ENCODE data around the gene ACTG1.

Gene ACTG1

GRCh38 chr17:81488276-81488860 lies 24.2 kb downstream of the ACTG1 start:
- Histone ChIP-seq H3K27me3 (replicated peaks; ENCODE audit: control insufficient read depth, insufficient read depth, low read length) (no peaks in the 10 kb centered on the region; the same call in 1 of the 2 replicates), H3K36me3 (ENCODE audit: control insufficient read depth, insufficient read depth, low read length) (no peaks in the 10 kb centered on the region), H3K4me3 (replicated peaks; ENCODE audit: low read depth, low read length) (peak overlapping the region; percentile 64)
- DNase-seq (ENCODE audit: extremely low read depth, insufficient read length): no peak
- peak; percentile 11 for TF ChIP-seq CTCF (IDR thresholded peaks at IDR 0.05; ENCODE audit: insufficient read depth, low read length, poor library complexity, severe bottlenecking)

GRCh38 chr17:81487487-81488275 lies 24.9 kb downstream of the ACTG1 start:
- H3K27me3 ChIP-seq (replicated peaks; ENCODE audit: control insufficient read depth, insufficient read depth, low read length): peaks cover 2% of the 10 kb centered on the region; the same call in 1 of the 2 replicates

GRCh38 chr17:81487089-81487486 lies 25.5 kb downstream of the ACTG1 start:
- TF ChIP-seq CTCF (IDR thresholded peaks at IDR 0.05; ENCODE audit: insufficient read depth, low read length, poor library complexity, severe bottlenecking): no peak
- H3K36me3 ChIP-seq (ENCODE audit: control insufficient read depth, insufficient read depth, low read length): no peaks in the 10 kb centered on the region
- peaks cover 2% of the 10 kb centered on the region; the same call in 1 of the 2 replicates for H3K27me3 ChIP-seq (replicated peaks; ENCODE audit: control insufficient read depth, insufficient read depth, low read length)
- no peak overlapping the region for H3K4me3 ChIP-seq (replicated peaks; ENCODE audit: low read depth, low read length)
- DNase-seq (ENCODE audit: extremely low read depth, insufficient read length): no peak

More at GRCh38 chr17:81487487-81488275, 24.9 kb downstream of the ACTG1 start:
- Histone ChIP-seq H3K36me3 (ENCODE audit: control insufficient read depth, insufficient read depth, low read length) (no peaks in the 10 kb centered on the region), H3K4me3 (replicated peaks; ENCODE audit: low read depth, low read length) (peak overlapping the region; percentile 64)
- no peak for TF ChIP-seq CTCF (IDR thresholded peaks at IDR 0.05; ENCODE audit: insufficient read depth, low read length, poor library complexity, severe bottlenecking)
- peak; percentile 85 for DNase-seq (ENCODE audit: extremely low read depth, insufficient read length)

GRCh38 chr17:81486199-81486810 lies 26.3 kb downstream of the ACTG1 start:
- Histone ChIP-seq H3K4me3 (replicated peaks; ENCODE audit: low read depth, low read length) (no peak overlapping the region), H3K27me3 (replicated peaks; ENCODE audit: control insufficient read depth, insufficient read depth, low read length) (peaks cover 2% of the 10 kb centered on the region; the same call in 1 of the 2 replicates), H3K36me3 (ENCODE audit: control insufficient read depth, insufficient read depth, low read length) (no peaks in the 10 kb centered on the region)
- no peak for TF ChIP-seq CTCF (IDR thresholded peaks at IDR 0.05; ENCODE audit: insufficient read depth, low read length, poor library complexity, severe bottlenecking)
- no peak for DNase-seq (ENCODE audit: extremely low read depth, insufficient read length)

- peak; percentile 35 for TF ChIP-seq CTCF (IDR thresholded peaks at IDR 0.05; ENCODE audit: insufficient read depth, low read length, poor library complexity, severe bottlenecking)
- H3K36me3 ChIP-seq (ENCODE audit: control insufficient read depth, insufficient read depth, low read length): no peaks in the 10 kb centered on the region
- H3K27me3 ChIP-seq (replicated peaks; ENCODE audit: control insufficient read depth, insufficient read depth, low read length): peaks cover 2% of the 10 kb centered on the region; the same call in 1 of the 2 replicates
- peak; percentile 91 for DNase-seq (ENCODE audit: extremely low read depth, insufficient read length)
- H3K4me3 ChIP-seq (replicated peaks; ENCODE audit: low read depth, low read length): peak overlapping the region; percentile 37
These were observed 28.2 kb downstream of the ACTG1 start for GRCh38 chr17:81484195-81484979.
